Measurements from ENCODE around the gene ACACB. TPM values are rescaled to one million over a fixed set of nuclear protein-coding genes. Genes with fewer than 3 reads are reported as not detected.

The ACACB gene
- total RNA-seq, 4 donors from 2014 or later, result 5.9 to 48.4 (median 27.3) TPM

- WGBS, 2 donors, result 58 to 83% methylated on average over 1 of the region's 1 CpG
- peaks cover 0 to 97% (median 13%) of the 10 kb centered on the region in 3 donors for H3K36me3 ChIP-seq
Measured at GRCh38 chr12:109250523-109250922, 134.1 kb downstream of the ACACB start.

GRCh38 chr12:109252799-109253198 is 136.4 kb downstream of the ACACB start:
- Histone ChIP-seq H3K27ac (no peak overlapping the region), H3K9me3 (peaks cover 0 to 7% (median 7%) of the 10 kb centered on the region in 3 donors), H3K27me3 (no peaks in the 10 kb centered on the region), H3K4me3 (no peak overlapping the region), H3K4me1 (no peaks in the 10 kb centered on the region), H3K36me3 (peaks cover 0 to 97% (median 9%) of the 10 kb centered on the region in 3 donors)
- no peak for TF ChIP-seq POLR2A (IDR thresholded peaks at IDR 0.05)
- TF ChIP-seq CTCF (IDR thresholded peaks at IDR 0.05), result no peak
- DNase-seq, result no peak
- WGBS, 2 donors, result 84 to 90% methylated on average over 4 of the region's 4 CpGs
- intact Hi-C loops (cut with DNase I), result no loop called here

More at GRCh38 chr12:109250523-109250922, 134.1 kb downstream of the ACACB start:
- intact Hi-C loops (cut with DNase I), result no loop called here
- TF ChIP-seq POLR2A (IDR thresholded peaks at IDR 0.05), result no peak
- TF ChIP-seq CTCF (IDR thresholded peaks at IDR 0.05), result no peak
- Histone ChIP-seq H3K27ac (no peak overlapping the region), H3K4me1 (no peaks in the 10 kb centered on the region), H3K27me3 (no peaks in the 10 kb centered on the region), H3K9me3 (peaks cover 0 to 7% (median 7%) of the 10 kb centered on the region in 3 donors), H3K4me3 (no peak overlapping the region)
- DNase-seq, result no peak

- intact Hi-C loops (cut with DNase I), result no loop called here
- Histone ChIP-seq H3K27me3 (no peaks in the 10 kb centered on the region), H3K27ac (no peak overlapping the region), H3K4me3 (no peak overlapping the region), H3K4me1 (no peaks in the 10 kb centered on the region), H3K36me3 (peaks cover 0 to 99% (median 9%) of the 10 kb centered on the region in 3 donors), H3K9me3 (peaks cover 0 to 7% (median 7%) of the 10 kb centered on the region in 3 donors)
- DNase-seq, result no peak
- 97 to 98% methylated on average over 3 to 4 of the region's 7 CpGs for WGBS, 2 donors
- TF ChIP-seq POLR2A (IDR thresholded peaks at IDR 0.05) (no peak), CTCF (IDR thresholded peaks at IDR 0.05) (no peak)
Measured at GRCh38 chr12:109253913-109254544, 137.6 kb downstream of the ACACB start.

- peaks cover 0 to 100% (median 7%) of the 10 kb centered on the region in 3 donors for H3K36me3 ChIP-seq
- H3K4me3 ChIP-seq, result no peak overlapping the region
- H3K9me3 ChIP-seq, result peaks cover 0 to 7% (median 7%) of the 10 kb centered on the region in 3 donors
- no peak overlapping the region for H3K27ac ChIP-seq
- no peaks in the 10 kb centered on the region for H3K4me1 ChIP-seq
- DNase-seq, result no peak
- 72 to 98% methylated on average over 4 of the region's 5 CpGs for WGBS, 2 donors
- intact Hi-C loops (cut with DNase I), result no loop called here
- TF ChIP-seq POLR2A (IDR thresholded peaks at IDR 0.05) (no peak), CTCF (IDR thresholded peaks at IDR 0.05) (no peak)
- H3K27me3 ChIP-seq, result no peaks in the 10 kb centered on the region
Measured at GRCh38 chr12:109255377-109255776, 139.0 kb downstream of the ACACB start.

GRCh38 chr12:109256011-109256410 is 139.6 kb downstream of the ACACB start:
- H3K36me3 ChIP-seq, result peaks cover 0 to 100% (median 10%) of the 10 kb centered on the region in 3 donors
- H3K9me3 ChIP-seq, result peaks cover 0 to 7% (median 7%) of the 10 kb centered on the region in 3 donors
- H3K4me3 ChIP-seq, result no peak overlapping the region
- TF ChIP-seq POLR2A (IDR thresholded peaks at IDR 0.05), result no peak
- no peak for TF ChIP-seq CTCF (IDR thresholded peaks at IDR 0.05)
- no peak overlapping the region for H3K27ac ChIP-seq
- no peaks in the 10 kb centered on the region for H3K4me1 ChIP-seq
- intact Hi-C loops (cut with DNase I), result no loop called here
- H3K27me3 ChIP-seq, result no peaks in the 10 kb centered on the region
- 67 to 71% methylated on average over 1 to 8 of the region's 8 CpGs for WGBS, 2 donors
- no peak for DNase-seq

Measured in esophagus squamous epithelium (tissue), 5 donors.